ENCODE measurements around the gene PRSS57. TPM values are rescaled to one million over a fixed set of nuclear protein-coding genes. Genes with fewer than 3 reads are reported as not detected.
"Not testable (repeated sequence)": the region's sequence is repeated elsewhere in the genome, so short reads cannot be mapped to it uniquely, and the experiment has no call there.

The PRSS57 gene
- total RNA-seq, 5 donors from 2014 or later (not counting 1 experiment from before 2014, with no cell fraction given) = 0.86 to 2.5 (median 1.7) TPM; not detected in 1

GRCh38 chr19:699885-700284, 4.6 kb upstream of the PRSS57 start:
- H3K27ac Mint-ChIP-seq; H3K4me3 Mint-ChIP-seq; H3K9me3 ChIP-seq; H3K36me3 ChIP-seq (ENCODE audit: control insufficient read depth in 2 of 2, extremely low read depth in 1 of 2, insufficient read depth in 1 of 2, low read length in 1 of 2); H3K4me3 ChIP-seq (ENCODE audit: control insufficient read depth in 1 of 2, extremely low read depth in 1 of 2, low read length in 1 of 2); H3K27ac ChIP-seq (ENCODE audit: low read length); ATAC-seq (replicated peaks in 1 of 4); H3K9me3 Mint-ChIP-seq; H3K36me3 Mint-ChIP-seq; POLR2A ChIA-PET: not testable (repeated sequence)
- peaks cover 0 to 71% of the 10 kb centered on the region in 2 experiments for H3K27me3 ChIP-seq (replicated peaks in 1 of 2; ENCODE audit: control insufficient read depth in 2 of 2, extremely low read depth in 1 of 2, insufficient read depth in 2 of 2, low read length in 1 of 2)
- peaks cover 9 to 16% (median 9%) of the 10 kb centered on the region in 3 donors for H3K4me1 Mint-ChIP-seq
- WGBS (ENCODE audit: insufficient coverage) = 57% methylated on average over 7 of the region's 14 CpGs
- H3K4me1 ChIP-seq (ENCODE audit: control insufficient read depth in 1 of 2, extremely low read depth in 1 of 2, insufficient read depth in 2 of 2, low read length in 2 of 2) = peaks cover 0 to 28% of the 10 kb centered on the region in 2 experiments
- peak in 9 of 35 experiments; percentile 5 to 38 (median 10) for DNase-seq
- H3K27me3 Mint-ChIP-seq = peaks cover 7 to 35% of the 10 kb centered on the region in 2 donors
- CTCF ChIA-PET = interaction anchor here in 1 of 2 donors (0.6 kb wide), 2 partner anchors 16 to 18 kb away, joined by 3 read pairs; no protein-coding TSS in a partner anchor

- Histone ChIP-seq H3K27me3 (replicated peaks in 1 of 2; ENCODE audit: control insufficient read depth in 2 of 2, extremely low read depth in 1 of 2, insufficient read depth in 2 of 2, low read length in 1 of 2) (peaks cover 0 to 68% of the 10 kb centered on the region in 2 experiments), H3K4me1 (ENCODE audit: control insufficient read depth in 1 of 2, extremely low read depth in 1 of 2, insufficient read depth in 2 of 2, low read length in 2 of 2) (peaks cover 0 to 18% of the 10 kb centered on the region in 2 experiments)
- 94% methylated on average over 10 of the region's 15 CpGs for WGBS (ENCODE audit: insufficient coverage)
- POLR2A ChIA-PET; ATAC-seq (replicated peaks in 1 of 4); H3K27ac Mint-ChIP-seq; H3K9me3 ChIP-seq; H3K36me3 ChIP-seq (ENCODE audit: control insufficient read depth in 2 of 2, extremely low read depth in 1 of 2, insufficient read depth in 1 of 2, low read length in 1 of 2); H3K4me3 Mint-ChIP-seq; H3K9me3 Mint-ChIP-seq; H3K27ac ChIP-seq (ENCODE audit: low read length); H3K4me3 ChIP-seq (ENCODE audit: control insufficient read depth in 1 of 2, extremely low read depth in 1 of 2, low read length in 1 of 2); DNase-seq; H3K36me3 Mint-ChIP-seq: not testable (repeated sequence)
- CTCF ChIA-PET = interaction anchor here in 1 of 2 donors (0.7 kb wide), 1 partner anchor 141 kb away, joined by 4 read pairs; no protein-coding TSS in a partner anchor
- peaks cover 7 to 37% of the 10 kb centered on the region in 2 donors for H3K27me3 Mint-ChIP-seq
- peaks cover 7 to 14% (median 9%) of the 10 kb centered on the region in 3 donors for H3K4me1 Mint-ChIP-seq
Observed at GRCh38 chr19:698529-698928, 3.3 kb upstream of the PRSS57 start.

- Mint-ChIP-seq H3K27me3 (peaks cover 7 to 29% of the 10 kb centered on the region in 2 donors), H3K4me3 (no peak overlapping the region), H3K36me3 (no peaks in the 10 kb centered on the region), H3K9me3 (no peaks in the 10 kb centered on the region), H3K27ac (no peak overlapping the region), H3K4me1 (peaks cover 0 to 6% (median 2%) of the 10 kb centered on the region in 3 donors)
- Histone ChIP-seq H3K27me3 (replicated peaks in 1 of 2; ENCODE audit: control insufficient read depth in 2 of 2, extremely low read depth in 1 of 2, insufficient read depth in 2 of 2, low read length in 1 of 2) (peaks cover 0 to 51% of the 10 kb centered on the region in 2 experiments), H3K27ac (ENCODE audit: low read length) (no peak overlapping the region), H3K36me3 (ENCODE audit: control insufficient read depth in 2 of 2, extremely low read depth in 1 of 2, insufficient read depth in 1 of 2, low read length in 1 of 2) (no peaks in the 10 kb centered on the region), H3K4me3 (ENCODE audit: control insufficient read depth in 1 of 2, extremely low read depth in 1 of 2, low read length in 1 of 2) (no peak overlapping the region), H3K4me1 (ENCODE audit: control insufficient read depth in 1 of 2, extremely low read depth in 1 of 2, insufficient read depth in 2 of 2, low read length in 2 of 2) (peaks cover 0 to 14% of the 10 kb centered on the region in 2 experiments), H3K9me3 (no peaks in the 10 kb centered on the region)
- ChIA-PET CTCF (no interaction called here), POLR2A (no interaction called here)
- WGBS (ENCODE audit: insufficient coverage) = 14% methylated on average over 41 of the region's 41 CpGs
- ATAC-seq (replicated peaks in 1 of 4) (peak in 1 of 4 experiments; percentile 13), DNase-seq (no peak)
Observed at GRCh38 chr19:694481-695351, 536 bp downstream of the PRSS57 start.

GRCh38 chr19:690203-690602, 5.0 kb downstream of the PRSS57 start:
- Mint-ChIP-seq H3K4me1 (peaks cover 0 to 3% (median 0%) of the 10 kb centered on the region in 3 donors), H3K36me3 (no peaks in the 10 kb centered on the region), H3K4me3 (no peak overlapping the region), H3K27me3 (peaks cover 0 to 3% of the 10 kb centered on the region in 2 donors), H3K27ac (no peak overlapping the region), H3K9me3 (no peaks in the 10 kb centered on the region)
- POLR2A ChIA-PET = no interaction called here
- H3K4me3 ChIP-seq (ENCODE audit: control insufficient read depth in 1 of 2, extremely low read depth in 1 of 2, low read length in 1 of 2) = no peak overlapping the region
- 91% methylated on average over 18 of the region's 18 CpGs for WGBS (ENCODE audit: insufficient coverage)
- DNase-seq = no peak
- H3K36me3 ChIP-seq (ENCODE audit: control insufficient read depth in 2 of 2, extremely low read depth in 1 of 2, insufficient read depth in 1 of 2, low read length in 1 of 2) = no peaks in the 10 kb centered on the region
- no peak for ATAC-seq (replicated peaks in 1 of 4)
- H3K27me3 ChIP-seq (replicated peaks in 1 of 2; ENCODE audit: control insufficient read depth in 2 of 2, extremely low read depth in 1 of 2, insufficient read depth in 2 of 2, low read length in 1 of 2) = peaks cover 0 to 12% of the 10 kb centered on the region in 2 experiments
- H3K9me3 ChIP-seq = no peaks in the 10 kb centered on the region
- CTCF ChIA-PET = no interaction called here
- H3K4me1 ChIP-seq (ENCODE audit: control insufficient read depth in 1 of 2, extremely low read depth in 1 of 2, insufficient read depth in 2 of 2, low read length in 2 of 2) = peaks cover 0 to 6% of the 10 kb centered on the region in 2 experiments
- no peak overlapping the region for H3K27ac ChIP-seq (ENCODE audit: low read length)

- no peak overlapping the region for H3K27ac ChIP-seq (ENCODE audit: low read length)
- WGBS (ENCODE audit: insufficient coverage) = 91% methylated on average over 17 of the region's 17 CpGs
- ATAC-seq (replicated peaks in 1 of 4) = no peak
- peaks cover 0 to 2% of the 10 kb centered on the region in 2 experiments for H3K27me3 ChIP-seq (replicated peaks in 1 of 2; ENCODE audit: control insufficient read depth in 2 of 2, extremely low read depth in 1 of 2, insufficient read depth in 2 of 2, low read length in 1 of 2)
- no peaks in the 10 kb centered on the region for H3K36me3 ChIP-seq (ENCODE audit: control insufficient read depth in 2 of 2, extremely low read depth in 1 of 2, insufficient read depth in 1 of 2, low read length in 1 of 2)
- Mint-ChIP-seq H3K36me3 (no peaks in the 10 kb centered on the region), H3K9me3 (no peaks in the 10 kb centered on the region), H3K4me3 (no peak overlapping the region), H3K27me3 (no peaks in the 10 kb centered on the region), H3K4me1 (no peaks in the 10 kb centered on the region), H3K27ac (no peak overlapping the region)
- H3K4me3 ChIP-seq (ENCODE audit: control insufficient read depth in 1 of 2, extremely low read depth in 1 of 2, low read length in 1 of 2) = no peak overlapping the region
- POLR2A ChIA-PET = no interaction called here
- no peak for DNase-seq
- CTCF ChIA-PET = interaction anchor here (0.5 to 0.6 kb wide), 2 partner anchors 12 to 62 kb away, joined by 3 read pairs; no protein-coding TSS in a partner anchor
- H3K9me3 ChIP-seq = no peaks in the 10 kb centered on the region
- no peaks in the 10 kb centered on the region for H3K4me1 ChIP-seq (ENCODE audit: control insufficient read depth in 1 of 2, extremely low read depth in 1 of 2, insufficient read depth in 2 of 2, low read length in 2 of 2)
Observed at GRCh38 chr19:688992-689391, 6.3 kb downstream of the PRSS57 start.

- no peaks in the 10 kb centered on the region for H3K27me3 Mint-ChIP-seq
- no peaks in the 10 kb centered on the region for H3K36me3 ChIP-seq (ENCODE audit: control insufficient read depth in 2 of 2, extremely low read depth in 1 of 2, insufficient read depth in 1 of 2, low read length in 1 of 2)
- H3K9me3 Mint-ChIP-seq = no peaks in the 10 kb centered on the region
- no peak overlapping the region for H3K27ac Mint-ChIP-seq
- H3K27ac ChIP-seq (ENCODE audit: low read length) = no peak overlapping the region
- no peak overlapping the region for H3K4me3 ChIP-seq (ENCODE audit: control insufficient read depth in 1 of 2, extremely low read depth in 1 of 2, low read length in 1 of 2)
- DNase-seq = no peak
- no peak for ATAC-seq (replicated peaks in 1 of 4)
- POLR2A ChIA-PET = no interaction called here
- H3K36me3 Mint-ChIP-seq = no peaks in the 10 kb centered on the region
- H3K27me3 ChIP-seq (replicated peaks in 1 of 2; ENCODE audit: control insufficient read depth in 2 of 2, extremely low read depth in 1 of 2, insufficient read depth in 2 of 2, low read length in 1 of 2) = peaks cover 0 to 2% of the 10 kb centered on the region in 2 experiments
- H3K9me3 ChIP-seq = no peaks in the 10 kb centered on the region
- no peaks in the 10 kb centered on the region for H3K4me1 ChIP-seq (ENCODE audit: control insufficient read depth in 1 of 2, extremely low read depth in 1 of 2, insufficient read depth in 2 of 2, low read length in 2 of 2)
- H3K4me3 Mint-ChIP-seq = no peak overlapping the region
- CTCF ChIA-PET = no interaction called here
- no peaks in the 10 kb centered on the region for H3K4me1 Mint-ChIP-seq
- 93% methylated on average over 15 of the region's 15 CpGs for WGBS (ENCODE audit: insufficient coverage)
Observed at GRCh38 chr19:688214-688613, 7.0 kb downstream of the PRSS57 start.

Data from T-cell (primary cell).